H9 (cell line): Measurements from ENCODE around the gene SLC37A2. TPM values are rescaled to one million over a fixed set of nuclear protein-coding genes. Genes with fewer than 3 reads are reported as not detected.
A peak's percentile ranks its signal among the peaks of the same experiment; 100 is the strongest.

Experiments used
- DNase-seq: peaks from one replicate; pipeline ENCODE4 v3.0.0-alpha.2; 2017
- H2AFZ ChIP-seq: one replicate; pipeline ENCODE4 v1.6.1; 2013; ENCODE audit warnings: mild to moderate bottlenecking, low read length, control low read depth, moderate library complexity
- H2AK5ac ChIP-seq: 2 replicates; pipeline ENCODE4 v1.6.1; 2013; ENCODE audit warnings: low read length, control low read depth, mixed read lengths; ENCODE audit not compliant: insufficient read length
- H2BK120ac ChIP-seq: one replicate; pipeline ENCODE4 v1.6.1; 2013; ENCODE audit warnings: low read depth, mild to moderate bottlenecking, low read length, control low read depth, inconsistent platforms; ENCODE audit not compliant: poor library complexity, severe bottlenecking
- H2BK12ac ChIP-seq: 2 replicates; pipeline ENCODE4 v1.6.1; 2013; ENCODE audit warnings: low read length, control low read depth, mixed read lengths, low read depth; ENCODE audit not compliant: insufficient read length
- H2BK15ac ChIP-seq: 2 replicates; pipeline ENCODE4 v1.6.1; 2013; ENCODE audit warnings: low read depth, low read length, control low read depth
- H2BK20ac ChIP-seq: one replicate; pipeline ENCODE4 v1.6.1; 2013; ENCODE audit warnings: low read depth, mild to moderate bottlenecking, low read length, control low read depth, inconsistent platforms; ENCODE audit not compliant: poor library complexity, severe bottlenecking
- H2BK5ac ChIP-seq: 2 replicates; pipeline ENCODE4 v1.6.1; 2013; ENCODE audit warnings: low read length, control low read depth, mixed read lengths; ENCODE audit not compliant: insufficient read length
- H3K14ac ChIP-seq: 2 replicates; pipeline ENCODE4 v1.6.1; 2013; ENCODE audit warnings: low read length, control low read depth; ENCODE audit not compliant: insufficient read depth
- H3K18ac ChIP-seq: 2 replicates; pipeline ENCODE4 v1.6.1; 2013; ENCODE audit warnings: low read depth, mild to moderate bottlenecking, mixed read lengths, low read length, control low read depth; ENCODE audit not compliant: insufficient read length
- H3K23ac ChIP-seq: 2 replicates; pipeline ENCODE4 v1.6.1; 2013; ENCODE audit warnings: low read length, control low read depth, mixed read lengths, low read depth; ENCODE audit not compliant: insufficient read length
- H3K23me2 ChIP-seq: 2 replicates; pipeline ENCODE4 v1.6.1; 2013; ENCODE audit warnings: low read depth, mild to moderate bottlenecking, mixed read lengths, low read length, control low read depth; ENCODE audit not compliant: insufficient read length, poor library complexity, severe bottlenecking
- H3K27ac ChIP-seq: 2 replicates; pipeline ENCODE4 v1.5.1; 2013; ENCODE audit warnings: low read length, control low read depth, mixed read lengths, low read depth; ENCODE audit not compliant: insufficient read length
- H3K27me3 ChIP-seq: 2 replicates; pipeline ENCODE4 v1.6.1; 2013; ENCODE audit warnings: low read length, control low read depth, inconsistent platforms; ENCODE audit not compliant: insufficient read depth
- H3K4ac ChIP-seq: 2 replicates; pipeline ENCODE4 v1.6.1; 2013; ENCODE audit warnings: low read depth, mild to moderate bottlenecking, control low read depth, inconsistent platforms, low read length, moderate library complexity
- H3K4me1 ChIP-seq: 2 replicates; pipeline ENCODE4 v1.6.1; 2013; ENCODE audit warnings: low read length, control low read depth, inconsistent platforms; ENCODE audit not compliant: insufficient read depth
- H3K4me2 ChIP-seq: 2 replicates; pipeline ENCODE4 v1.6.1; 2013; ENCODE audit warnings: low read length, control low read depth, mixed read lengths; ENCODE audit not compliant: insufficient read length, insufficient read depth
- H3K56ac ChIP-seq: 2 replicates; pipeline ENCODE4 v1.6.1; 2013; ENCODE audit warnings: low read depth, mild to moderate bottlenecking, mixed read lengths, low read length, control low read depth; ENCODE audit not compliant: insufficient read length
- H3K79me1 ChIP-seq: 2 replicates; pipeline ENCODE4 v1.6.1; 2013; ENCODE audit warnings: low read depth, mild to moderate bottlenecking, moderate library complexity, low read length, control low read depth, inconsistent platforms; ENCODE audit not compliant: insufficient read depth, poor library complexity, severe bottlenecking
- H3K79me2 ChIP-seq: 2 replicates; pipeline ENCODE4 v1.6.1; 2013; ENCODE audit warnings: low read length, control low read depth, inconsistent platforms; ENCODE audit not compliant: insufficient read depth
- H3K9ac ChIP-seq: 2 replicates; pipeline ENCODE4 v1.6.1; 2013; ENCODE audit warnings: low read length, control low read depth, mixed read lengths; ENCODE audit not compliant: insufficient read length; ENCODE audit errors: extremely low read depth
- H3K9me3 ChIP-seq: one replicate; pipeline ENCODE4 v1.6.1; 2013; ENCODE audit warnings: low read depth, low read length, inconsistent platforms; ENCODE audit not compliant: control insufficient read depth
- H3T11ph ChIP-seq: one replicate; pipeline ENCODE4 v1.6.1; 2013; ENCODE audit warnings: mild to moderate bottlenecking, low read length, control low read depth, inconsistent platforms
- H4K20me1 ChIP-seq: one replicate; pipeline ENCODE4 v1.6.1; 2013; ENCODE audit not compliant: control insufficient read depth, insufficient read length, insufficient read depth
- H4K5ac ChIP-seq: 2 replicates; pipeline ENCODE4 v1.6.1; 2013; ENCODE audit warnings: low read depth, mild to moderate bottlenecking, mixed read lengths, low read length, control low read depth; ENCODE audit not compliant: insufficient read length
- H4K8ac ChIP-seq: replicated peaks from 2 replicates; pipeline ENCODE4 v1.6.1; 2013; ENCODE audit warnings: low read length, control low read depth, mixed read lengths, low read depth; ENCODE audit not compliant: insufficient read length
- H4K91ac ChIP-seq: 2 replicates; pipeline ENCODE4 v1.6.1; 2013; ENCODE audit warnings: low read depth, mild to moderate bottlenecking, moderate library complexity, mixed read lengths, low read length, control low read depth; ENCODE audit not compliant: insufficient read length
- H3K27ac Mint-ChIP-seq, 3 experiments: 2 replicates in 2 of 3; 3 replicates in 1 of 3; pipeline ENCODE4 v1.8.0; 2020 to 2021; ENCODE audit warnings: mixed read lengths in 3 of 3, mild to moderate bottlenecking in 1 of 3, moderate library complexity in 1 of 3
- H3K27me3 Mint-ChIP-seq: 2 replicates; pipeline ENCODE4 v1.8.0; 2021; ENCODE audit warnings: low read depth, mild to moderate bottlenecking, moderate library complexity, mixed read lengths
- H3K36me3 Mint-ChIP-seq, 3 experiments: 2 replicates in 2 of 3; 3 replicates in 1 of 3; pipeline ENCODE4 v1.8.0; 2020 to 2021; ENCODE audit warnings: low read depth in 3 of 3, mixed read lengths in 3 of 3; ENCODE audit not compliant: insufficient read depth in 1 of 3
- H3K4me1 Mint-ChIP-seq, 2 experiments: 2 replicates each; pipeline ENCODE4 v1.8.0; 2020; ENCODE audit warnings: mixed read lengths in 2 of 2
- H3K4me3 Mint-ChIP-seq, 2 experiments: 2 replicates in 1 of 2; 3 replicates in 1 of 2; pipeline ENCODE4 v1.8.0; 2020 to 2021; ENCODE audit warnings: mild to moderate bottlenecking in 2 of 2, mixed read lengths in 2 of 2, moderate library complexity in 1 of 2
- H3K9me3 Mint-ChIP-seq, 2 experiments: 2 replicates in 1 of 2; 3 replicates in 1 of 2; pipeline ENCODE4 v1.8.0; 2020; ENCODE audit warnings: mild to moderate bottlenecking in 2 of 2, mixed read lengths in 2 of 2, moderate library complexity in 1 of 2
- WGBS: extraction: QIAGEN DNeasy Blood & Tissue Kit; methylation state at CpG from one replicate; pipeline ENCODE4 v1.1.7; 2013; ENCODE audit warnings: missing lambda C conversion rate, low lambda C conversion rate, mixed read lengths; ENCODE audit not compliant: insufficient read length; ENCODE audit errors: extremely low coverage; 5-methylcytosine and 5-hydroxymethylcytosine counted together
- total RNA-seq: library from RNA; stranded (reverse); gene quantifications from 2 replicates; pipeline ENCODE4 v1.2.1, GENCODE V29; 2021
- TF ChIP-seq, protein P1 (sequence below): fragments of 200-600 bp; sonication (generic); conservative IDR thresholded peaks from 3 replicates; pipeline ENCODE4 v1.8.0; 2021; ENCODE audit warnings: antibody characterized with exemption, mild to moderate bottlenecking

SLC37A2 gene
- total RNA-seq, 1 experiment from 2014 or later = 1.2 TPM

DNA sequence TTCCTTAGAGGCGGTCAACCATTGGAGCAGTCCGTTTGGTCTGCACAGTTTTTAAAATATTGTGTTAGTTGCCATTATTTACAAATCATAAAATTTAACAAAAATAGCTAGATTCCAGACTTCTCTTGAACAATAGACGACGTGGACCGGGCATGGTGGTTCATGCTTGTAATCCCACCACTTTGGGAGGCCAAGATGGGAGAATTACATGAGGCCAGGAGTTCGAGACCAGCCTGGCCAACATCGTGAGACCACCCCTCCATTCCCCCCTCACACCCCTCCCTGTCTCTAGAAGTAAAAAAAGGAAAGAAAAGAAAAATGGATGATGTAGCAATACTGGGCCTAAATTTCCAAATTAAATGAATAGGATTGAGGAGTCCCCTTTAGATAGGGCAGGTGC lies 965 bp downstream of the SLC37A2 start:
- H4K20me1 ChIP-seq = no peaks in the 10 kb centered on the region
- H3K56ac ChIP-seq = no peak overlapping the region
- no peak overlapping the region for H3K18ac ChIP-seq
- H3K27me3 ChIP-seq = peaks cover 9% of the 10 kb centered on the region
- DNase-seq = no peak
- H2BK20ac ChIP-seq = no peak overlapping the region
- H3K27ac ChIP-seq = no peak overlapping the region
- H2BK5ac ChIP-seq = no peak overlapping the region
- H2AFZ ChIP-seq = peak overlapping the region; percentile 60
- H3K9me3 ChIP-seq = no peaks in the 10 kb centered on the region
- TF ChIP-seq, protein P1, sequence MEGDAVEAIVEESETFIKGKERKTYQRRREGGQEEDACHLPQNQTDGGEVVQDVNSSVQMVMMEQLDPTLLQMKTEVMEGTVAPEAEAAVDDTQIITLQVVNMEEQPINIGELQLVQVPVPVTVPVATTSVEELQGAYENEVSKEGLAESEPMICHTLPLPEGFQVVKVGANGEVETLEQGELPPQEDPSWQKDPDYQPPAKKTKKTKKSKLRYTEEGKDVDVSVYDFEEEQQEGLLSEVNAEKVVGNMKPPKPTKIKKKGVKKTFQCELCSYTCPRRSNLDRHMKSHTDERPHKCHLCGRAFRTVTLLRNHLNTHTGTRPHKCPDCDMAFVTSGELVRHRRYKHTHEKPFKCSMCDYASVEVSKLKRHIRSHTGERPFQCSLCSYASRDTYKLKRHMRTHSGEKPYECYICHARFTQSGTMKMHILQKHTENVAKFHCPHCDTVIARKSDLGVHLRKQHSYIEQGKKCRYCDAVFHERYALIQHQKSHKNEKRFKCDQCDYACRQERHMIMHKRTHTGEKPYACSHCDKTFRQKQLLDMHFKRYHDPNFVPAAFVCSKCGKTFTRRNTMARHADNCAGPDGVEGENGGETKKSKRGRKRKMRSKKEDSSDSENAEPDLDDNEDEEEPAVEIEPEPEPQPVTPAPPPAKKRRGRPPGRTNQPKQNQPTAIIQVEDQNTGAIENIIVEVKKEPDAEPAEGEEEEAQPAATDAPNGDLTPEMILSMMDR = no peak
- peak overlapping the region; percentile 73 to 89 for H3K4me3 Mint-ChIP-seq
- no peak overlapping the region for H3K14ac ChIP-seq
- no peak overlapping the region for H3K9ac ChIP-seq
- H3T11ph ChIP-seq = no peak overlapping the region
- no peak overlapping the region for H2BK15ac ChIP-seq
- no peaks in the 10 kb centered on the region for H3K79me1 ChIP-seq
- H3K79me2 ChIP-seq = no peaks in the 10 kb centered on the region
- H3K27ac Mint-ChIP-seq = no peak overlapping the region
- H3K23ac ChIP-seq = no peak overlapping the region
- peaks cover 8 to 9% of the 10 kb centered on the region in 2 experiments for H3K4me1 Mint-ChIP-seq
- H4K8ac ChIP-seq = no peak overlapping the region
- H3K27me3 Mint-ChIP-seq = peaks cover 65% of the 10 kb centered on the region
- no peak overlapping the region for H2BK12ac ChIP-seq
- peak overlapping the region; percentile 78 for H3K4me2 ChIP-seq
- no peak overlapping the region for H2BK120ac ChIP-seq
- H3K23me2 ChIP-seq = peaks cover 15% of the 10 kb centered on the region
- H4K91ac ChIP-seq = no peak overlapping the region
- H2AK5ac ChIP-seq = no peak overlapping the region
- H3K36me3 Mint-ChIP-seq = no peaks in the 10 kb centered on the region
- H4K5ac ChIP-seq = no peak overlapping the region
- H3K9me3 Mint-ChIP-seq = no peaks in the 10 kb centered on the region
- no CpG with 5 or more reads among the region's 7 CpGs for WGBS
- no peaks in the 10 kb centered on the region for H3K4me1 ChIP-seq
- no peak overlapping the region for H3K4ac ChIP-seq
